Measurements from ENCODE around the gene AKR1B1. TPM values are rescaled to one million over a fixed set of nuclear protein-coding genes. Genes with fewer than 3 reads are reported as not detected.

AKR1B1 gene
- total RNA-seq, 1 donor from 2014 or later: 91.8 TPM

GRCh38 chr7:134415700-134416099, 43.2 kb downstream of the AKR1B1 start:
- no peak for TF ChIP-seq CTCF (IDR thresholded peaks at IDR 0.05)
- H3K4me3 ChIP-seq: no peak overlapping the region
- no peaks in the 10 kb centered on the region for H3K36me3 ChIP-seq
- no peaks in the 10 kb centered on the region for H3K9me3 ChIP-seq
- DNase-seq: no peak
- intact Hi-C loops (cut with DNase I): no loop called here
- H3K27me3 ChIP-seq: no peaks in the 10 kb centered on the region
- no peak for ATAC-seq
- H3K4me1 ChIP-seq: no peaks in the 10 kb centered on the region
- no peak overlapping the region for H3K27ac ChIP-seq

DNA sequence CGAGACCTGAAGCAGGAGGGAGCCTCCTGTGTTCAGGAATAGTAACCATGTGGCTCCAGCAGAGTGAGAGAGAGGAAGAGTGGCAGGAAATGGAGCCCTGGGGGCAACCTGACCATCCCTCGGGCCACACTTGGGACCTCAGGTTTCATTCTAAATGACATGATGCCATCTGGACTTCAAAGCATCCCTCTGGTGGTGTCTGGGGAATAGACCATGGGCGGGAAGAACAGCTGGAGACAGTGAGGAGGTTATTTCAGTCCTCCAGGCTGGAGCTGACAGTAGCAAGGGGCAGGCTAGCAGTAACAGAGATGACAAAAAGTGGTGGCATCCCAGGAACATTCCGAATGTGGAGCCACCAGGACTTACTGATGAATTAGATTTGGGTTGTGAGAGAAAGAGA, 44.8 kb downstream of the AKR1B1 start:
- H3K36me3 ChIP-seq: no peaks in the 10 kb centered on the region
- no peaks in the 10 kb centered on the region for H3K4me1 ChIP-seq
- DNase-seq: no peak
- H3K27ac ChIP-seq: no peak overlapping the region
- H3K4me3 ChIP-seq: no peak overlapping the region
- intact Hi-C loops (cut with DNase I): no loop called here
- TF ChIP-seq CTCF (IDR thresholded peaks at IDR 0.05): no peak
- H3K9me3 ChIP-seq: no peaks in the 10 kb centered on the region
- no peaks in the 10 kb centered on the region for H3K27me3 ChIP-seq
- no peak for ATAC-seq

DNA sequence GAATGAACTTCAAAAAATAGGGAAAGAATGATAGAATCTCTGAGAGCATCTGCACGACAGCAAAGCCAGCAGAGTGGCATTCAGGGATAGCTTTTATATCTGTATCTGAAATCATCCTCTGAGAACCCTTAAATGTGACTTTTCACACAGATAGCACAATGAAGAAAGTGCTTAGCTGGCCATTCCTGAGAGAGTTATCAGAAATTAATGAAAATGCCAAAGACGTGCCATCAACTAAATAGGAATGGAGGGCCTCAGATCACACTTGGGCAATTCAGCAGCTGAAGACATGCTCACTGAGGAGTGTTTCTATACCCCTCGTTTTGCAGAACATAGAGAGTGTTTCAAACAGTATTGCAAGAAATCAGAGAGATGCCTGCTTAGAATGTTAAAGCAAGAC, 51.6 kb downstream of the AKR1B1 start:
- H3K36me3 ChIP-seq: no peaks in the 10 kb centered on the region
- no peaks in the 10 kb centered on the region for H3K27me3 ChIP-seq
- H3K27ac ChIP-seq: no peak overlapping the region
- H3K4me3 ChIP-seq: no peak overlapping the region
- intact Hi-C loops (cut with DNase I): no loop called here
- DNase-seq (no peak), ATAC-seq (no peak)
- H3K9me3 ChIP-seq: no peaks in the 10 kb centered on the region
- no peaks in the 10 kb centered on the region for H3K4me1 ChIP-seq
- TF ChIP-seq CTCF (IDR thresholded peaks at IDR 0.05): no peak

DNA sequence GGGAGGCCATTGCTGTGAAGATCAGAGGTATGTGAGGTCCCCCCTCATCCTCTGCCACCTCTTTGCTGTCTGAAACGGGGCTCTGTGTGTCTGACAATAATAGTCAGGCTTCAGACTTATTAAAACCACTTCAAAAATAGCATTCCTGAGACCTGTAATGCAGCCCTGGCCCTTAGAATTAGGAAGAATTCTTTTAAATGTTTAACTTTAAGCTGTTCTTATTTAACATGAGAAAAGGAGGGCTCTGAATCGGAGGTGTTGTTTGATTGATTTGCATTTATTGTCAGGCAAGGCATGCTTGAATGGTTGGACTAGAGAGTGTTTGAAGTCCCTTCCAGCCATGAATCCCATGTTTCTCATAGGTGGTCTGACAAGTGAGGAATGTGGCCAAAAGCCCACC, 52.5 kb downstream of the AKR1B1 start:
- DNase-seq: no peak
- Histone ChIP-seq H3K27ac (no peak overlapping the region), H3K27me3 (no peaks in the 10 kb centered on the region), H3K4me1 (no peaks in the 10 kb centered on the region), H3K4me3 (no peak overlapping the region), H3K9me3 (no peaks in the 10 kb centered on the region), H3K36me3 (no peaks in the 10 kb centered on the region)
- intact Hi-C loops (cut with DNase I): no loop called here
- no peak for TF ChIP-seq CTCF (IDR thresholded peaks at IDR 0.05)
- no peak for ATAC-seq

DNA sequence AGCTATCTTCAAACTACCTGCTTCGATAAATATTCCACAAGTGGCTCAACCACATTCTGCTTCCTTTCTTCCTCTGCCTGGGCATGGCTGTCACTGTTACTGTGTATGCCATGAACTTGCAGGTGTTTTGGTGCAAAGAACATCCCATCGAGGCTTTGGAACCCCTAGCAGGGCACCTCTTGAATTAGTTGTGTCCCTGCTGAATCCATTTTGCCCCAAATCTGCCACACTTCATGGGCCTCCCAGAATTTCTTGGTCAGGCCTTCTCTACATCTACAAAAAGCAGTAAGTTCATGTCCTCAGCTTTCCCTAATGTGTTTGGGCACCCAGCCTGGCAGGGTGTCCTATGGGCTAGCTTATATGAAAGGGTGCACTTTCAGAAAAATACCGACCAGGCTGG, 53.6 kb downstream of the AKR1B1 start:
- Histone ChIP-seq H3K27me3 (no peaks in the 10 kb centered on the region), H3K4me3 (no peak overlapping the region), H3K4me1 (no peaks in the 10 kb centered on the region), H3K36me3 (no peaks in the 10 kb centered on the region), H3K27ac (no peak overlapping the region), H3K9me3 (no peaks in the 10 kb centered on the region)
- intact Hi-C loops (cut with DNase I): no loop called here
- ATAC-seq (no peak), DNase-seq (no peak)
- no peak for TF ChIP-seq CTCF (IDR thresholded peaks at IDR 0.05)

DNA sequence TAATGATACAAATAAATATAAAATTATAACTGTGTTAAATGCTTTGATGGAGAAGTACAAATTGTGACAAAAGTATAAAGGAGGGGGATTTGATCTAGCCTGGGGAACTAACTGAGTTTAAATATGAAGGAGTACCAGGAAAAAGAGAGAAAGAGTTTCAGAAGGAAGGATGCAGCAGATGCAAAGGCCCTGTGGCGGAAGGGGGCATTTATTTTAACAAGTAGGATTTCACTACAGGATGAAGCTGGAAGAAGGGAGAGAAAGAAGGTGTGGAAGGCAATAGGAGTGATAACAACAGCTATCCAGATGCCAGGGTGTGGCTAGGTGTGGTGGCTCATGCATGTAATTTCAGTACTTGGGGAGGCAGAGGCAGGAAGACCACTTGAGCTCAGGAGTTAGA, 55.8 kb downstream of the AKR1B1 start:
- no peak for DNase-seq

More for the DNA sequence above, 55.8 kb downstream of the AKR1B1 start:
- Histone ChIP-seq H3K27ac (no peak overlapping the region), H3K27me3 (no peaks in the 10 kb centered on the region), H3K36me3 (no peaks in the 10 kb centered on the region), H3K9me3 (no peaks in the 10 kb centered on the region), H3K4me1 (no peaks in the 10 kb centered on the region), H3K4me3 (no peak overlapping the region)
- TF ChIP-seq CTCF (IDR thresholded peaks at IDR 0.05): no peak
- intact Hi-C loops (cut with DNase I): no loop called here
- ATAC-seq: no peak

Measured in upper lobe of right lung (tissue), 1 donor.